HepG2 (cell line): ENCODE measurements around the gene UNKL. TPM values are rescaled to one million over a fixed set of nuclear protein-coding genes. Genes with fewer than 3 reads are reported as not detected.

Source experiments
- ATAC-seq: fragments of 200-7000 bp; cut with Tn5 transposase; 3 replicates; pipeline ENCODE4 v1.9.1; 2020; ENCODE audit warnings: mild to moderate bottlenecking, moderate library complexity
- BruUV-seq: library from RNA; stranded (reverse); fragments of 400-500 nt; replicated peaks from 2 replicates; lab custom pipeline; 2021; lab: Mats Ljungman, UMichigan
- CTCF ChIA-PET: fragments of 300-600 bp; formaldehyde crosslinking; extraction: SDS; loops from one replicate; lab custom pipeline; 2021; ENCODE audit warnings: low total read pairs, inconsistent platforms, low intra/inter-chr PET ratio; lab: Yijun Ruan, JAX
- POLR2A ChIA-PET: fragments of 350-600 bp; sonication (Branson Sonifier 250); formaldehyde crosslinking; loops from one replicate; lab custom pipeline; 2020; ENCODE audit warnings: antibody characterized with exemption, inconsistent platforms; lab: Yijun Ruan, JAX
- DNase-seq: peaks from one replicate; pipeline ENCODE4 v3.0.0-alpha.2; 2015; ENCODE audit warnings: low spot score
- FAIRE-seq: peaks from 3 replicates; lab custom pipeline; 2011; peaks lifted over from hg19 to GRCh38; lab: Jason Lieb, UNC
- H2AFZ ChIP-seq: one replicate; pipeline ENCODE4 v1.6.1; 2011; ENCODE audit warnings: low read length, inconsistent platforms
- H3K27ac ChIP-seq: fragments of 300-600 bp; 3 replicates; pipeline ENCODE4 v1.8.0; 2011; ENCODE audit warnings: mixed run types, mild to moderate bottlenecking, mixed read lengths, low read length, inconsistent platforms; ENCODE audit not compliant: insufficient read depth; ENCODE audit errors: extremely low read length
- H3K27me3 ChIP-seq, 2 experiments: fragments of 200-600 bp in 1 of 2; 2 replicates in 1 of 2; 3 replicates in 1 of 2; pipeline versions ENCODE4 v1.6.0 to v1.8.0; 2011; ENCODE audit warnings: low read length in 2 of 2, mild to moderate bottlenecking in 2 of 2, moderate library complexity in 2 of 2, inconsistent platforms in 1 of 2; ENCODE audit not compliant: insufficient read depth in 2 of 2, control insufficient read depth in 1 of 2
- H3K36me3 ChIP-seq, 2 experiments: fragments of 200-600 bp in 1 of 2; replicated peaks in 1 of 2; 2 replicates in 1 of 2; 3 replicates in 1 of 2; pipeline versions ENCODE4 v1.5.1 to v1.8.0; 2011; ENCODE audit warnings: low read length in 2 of 2, inconsistent platforms in 1 of 2; ENCODE audit not compliant: insufficient read depth in 2 of 2, control insufficient read depth in 1 of 2
- H3K4me1 ChIP-seq: 2 replicates; pipeline ENCODE4 v1.5.1; 2012; ENCODE audit warnings: low read length, inconsistent platforms; ENCODE audit not compliant: insufficient read depth
- H3K4me2 ChIP-seq: 2 replicates; pipeline ENCODE4 v1.6.0; 2011; ENCODE audit warnings: low read depth, low read length, inconsistent platforms
- H3K4me3 ChIP-seq, 3 experiments: fragments of 200-600 bp in 1 of 3; sonication (generic), shearing (Covaris generic) in 1 of 3; replicated peaks in 1 of 3; 2 replicates each; pipeline ENCODE4 v1.5.1; 2011 to 2016; ENCODE audit warnings: low read length in 3 of 3, inconsistent platforms in 2 of 3, low read depth in 2 of 3, mild to moderate bottlenecking in 2 of 3, control low read depth in 1 of 3, mixed read lengths in 1 of 3; ENCODE audit not compliant: insufficient read depth in 1 of 3
- H3K79me2 ChIP-seq: one replicate; pipeline ENCODE4 v1.6.1; 2011; ENCODE audit warnings: low read length, inconsistent platforms; ENCODE audit not compliant: insufficient read depth
- H3K9ac ChIP-seq: 2 replicates; pipeline ENCODE4 v1.6.0; 2011; ENCODE audit warnings: mild to moderate bottlenecking, low read depth, low read length, inconsistent platforms; ENCODE audit not compliant: insufficient read depth
- H3K9me3 ChIP-seq: 2 replicates; pipeline ENCODE4 v1.5.1; 2012; ENCODE audit warnings: mild to moderate bottlenecking, low read length
- H4K20me1 ChIP-seq: 2 replicates; pipeline ENCODE4 v1.6.0; 2011; ENCODE audit warnings: inconsistent platforms, mild to moderate bottlenecking, low read length, moderate library complexity; ENCODE audit not compliant: insufficient read depth
- NCOR1 ChIP-seq: fragments of 200-600 bp; sonication (generic); IDR thresholded peaks from 2 replicates; pipeline ENCODE4 v1.7.0; 2017; ENCODE audit warnings: antibody characterized with exemption, low read length, borderline replicate concordance
- NFE2L2 ChIP-seq: fragments of 150-350 bp; IDR thresholded peaks from 2 replicates; pipeline ENCODE4 v1.6.1; 2014; ENCODE audit warnings: low read length
- PHF20 ChIP-seq: sonication (generic); formaldehyde crosslinking; IDR thresholded peaks from 2 replicates; pipeline ENCODE4 v1.5.0; 2020; ENCODE audit warnings: mild to moderate bottlenecking, missing genetic modification reagents
- RXRB ChIP-seq: IDR thresholded peaks from 2 replicates; pipeline ENCODE4 v1.6.1; 2016; ENCODE audit warnings: borderline replicate concordance, missing genetic modification reagents, missing compliant biosample characterization
- SATB2 ChIP-seq: sonication (generic); formaldehyde crosslinking; IDR thresholded peaks from 2 replicates; pipeline ENCODE4 v1.5.0; 2020; ENCODE audit warnings: missing genetic modification reagents
- SCMH1 ChIP-seq: sonication (generic); formaldehyde crosslinking; IDR thresholded peaks from 2 replicates; pipeline ENCODE4 v1.9.0; 2021; ENCODE audit warnings: missing genetic modification reagents, mild to moderate bottlenecking, borderline replicate concordance
- ZNF17 ChIP-seq: sonication (generic); formaldehyde crosslinking; IDR thresholded peaks from 2 replicates; pipeline ENCODE4 v1.5.0; 2020; ENCODE audit warnings: mild to moderate bottlenecking, missing genetic modification reagents
- ZNF292 ChIP-seq: sonication (generic); formaldehyde crosslinking; IDR thresholded peaks from 2 replicates; pipeline ENCODE4 v1.8.1; 2022; ENCODE audit warnings: mild to moderate bottlenecking, low read depth, missing genetic modification reagents, borderline replicate concordance
- ZNF343 ChIP-seq: sonication (generic); formaldehyde crosslinking; IDR thresholded peaks from 2 replicates; pipeline ENCODE4 v1.4.0; 2020; ENCODE audit warnings: mild to moderate bottlenecking, missing genetic modification reagents
- ZNF614 ChIP-seq: IDR thresholded peaks from 2 replicates; pipeline ENCODE4 v1.6.1; 2018; ENCODE audit warnings: missing biosample characterization, missing genetic modification reagents, inconsistent platforms, borderline replicate concordance
- ZSCAN30 ChIP-seq: sonication (generic); formaldehyde crosslinking; IDR thresholded peaks from 2 replicates; pipeline ENCODE4 v1.5.0; 2020; ENCODE audit warnings: mild to moderate bottlenecking, missing genetic modification reagents
- WGBS: methylation state at CpG from one replicate; pipeline ENCODE4 v1.1.6; 2017; ENCODE audit warnings: low lambda C conversion rate; 5-methylcytosine and 5-hydroxymethylcytosine counted together
- in situ Hi-C: cut with HindIII; loops from 2 replicates; pipeline ENCODE4 v1.10.0; 2017; ENCODE audit warnings: low pct_unique_long_range_greater_than_20kb; ENCODE audit not compliant: extremely low pct_ligation_motif_present
- intact Hi-C: fragments of 100-400 bp; cut with micrococcal nuclease; formaldehyde crosslinking; loops from one replicate; pipeline ENCODE4 v1.10.0; 2022; ENCODE audit not compliant: unreplicated experiment
- polyA plus RNA-seq, 8 experiments: library from polyadenylated mRNA; depleted of rRNA in 3 of 8; stranded (reverse) in 7 of 8; unstranded in 1 of 8; fragments of >200 nt; fragmentation: Illumina TruSeq in 4 of 8; extraction: Trizol in 4 of 8; gene quantifications; 2 replicates each; pipeline versions ENCODE4 v1.2.1 to v1.2.3, GENCODE V29; 2011 to 2016; ENCODE audit warnings: low read depth in 4 of 8, missing spikeins in 1 of 8, mixed read lengths in 1 of 8; ENCODE audit not compliant: insufficient read depth in 1 of 8
- total RNA-seq, 5 experiments: library from RNA; depleted of rRNA; stranded (reverse); fragments of >200 nt; fragmentation: Illumina TruSeq; extraction: Trizol; gene quantifications; 2 replicates each; pipeline ENCODE4 v1.2.3, GENCODE V29; 2016; ENCODE audit warnings: low read depth in 1 of 5
- TF ChIP-seq, protein P1 (sequence below): sonication (generic); formaldehyde crosslinking; IDR thresholded peaks from 2 replicates; pipeline ENCODE4 v1.4.0; 2020; ENCODE audit warnings: missing genetic modification reagents
- TF ChIP-seq, protein P2 (sequence below): sonication (generic); formaldehyde crosslinking; conservative IDR thresholded peaks from 2 replicates; pipeline ENCODE4 v1.8.0; 2022; ENCODE audit warnings: missing genetic modification reagents

The UNKL gene
- total and polyA plus RNA-seq, 2 of the 13 experiments (the other 11 are each of a cell fraction or from before 2014, with no cell fraction given) = 10.4 to 17.6 TPM

DNA sequence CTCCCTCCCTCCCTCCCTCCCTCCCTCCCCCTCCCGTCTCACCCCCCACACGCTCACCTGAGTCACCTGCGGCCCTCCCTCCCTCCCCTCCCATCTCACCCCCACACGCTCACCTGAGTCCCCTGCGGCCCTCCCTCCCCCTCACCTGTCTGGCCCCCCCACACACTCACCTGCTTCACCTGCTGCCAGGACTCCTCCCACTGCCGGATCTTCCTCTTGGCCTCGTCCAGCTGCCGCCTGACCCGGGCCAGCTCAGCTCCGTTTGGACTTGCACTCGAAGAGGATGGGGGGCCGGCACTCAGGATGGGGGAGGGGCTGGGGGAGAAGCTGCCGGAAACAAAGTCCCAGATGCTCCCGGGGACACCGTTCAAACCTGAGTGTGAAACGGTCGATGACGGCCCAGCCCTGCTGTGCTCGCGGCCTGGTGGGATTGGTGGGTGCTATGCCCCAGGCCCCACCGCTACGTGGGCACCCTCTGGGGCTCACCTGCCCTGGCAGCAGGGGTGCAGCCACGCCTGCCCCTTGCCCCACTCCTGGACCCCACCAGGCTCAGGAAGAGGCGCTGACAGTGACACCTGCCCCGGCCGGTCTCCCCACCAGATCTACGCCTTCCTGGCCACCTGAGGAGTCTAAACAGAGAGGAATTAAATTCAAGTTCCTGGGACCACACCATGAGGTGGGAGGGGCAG is 46.9 kb downstream of the UNKL start:
- no peaks in the 10 kb centered on the region for H3K4me1 ChIP-seq
- H3K4me2 ChIP-seq = no peak overlapping the region
- no peaks in the 10 kb centered on the region for H3K9me3 ChIP-seq
- no peak overlapping the region for H3K4me3 ChIP-seq
- FAIRE-seq (no peak), DNase-seq (no peak), ATAC-seq (no peak)
- no peak overlapping the region for H2AFZ ChIP-seq
- ChIA-PET POLR2A (no interaction called here), CTCF (no interaction called here)
- H4K20me1 ChIP-seq = peaks cover 2% of the 10 kb centered on the region; the same call in 1 of the 2 replicates
- H3K9ac ChIP-seq = no peak overlapping the region
- no peak overlapping the region for H3K27ac ChIP-seq
- intact Hi-C loops (no loop called here), in situ Hi-C loops (no loop called here)
- 97% methylated on average over 20 of the region's 27 CpGs for WGBS
- H3K27me3 ChIP-seq = no peaks in the 10 kb centered on the region
- TF ChIP-seq NCOR1 (no peak), ZNF17 (CRISPR knock-in tag) (no peak), ZNF343 (CRISPR knock-in tag) (no peak), ZSCAN30 (CRISPR knock-in tag) (no peak), SCMH1 (CRISPR knock-in tag) (no peak), RXRB (CRISPR knock-in tag) (no peak), ZNF614 (CRISPR knock-in tag) (no peak), ZNF292 (no peak), PHF20 (CRISPR knock-in tag) (no peak), SATB2 (CRISPR knock-in tag) (no peak), NFE2L2 (no peak)
- TF ChIP-seq, protein P1, sequence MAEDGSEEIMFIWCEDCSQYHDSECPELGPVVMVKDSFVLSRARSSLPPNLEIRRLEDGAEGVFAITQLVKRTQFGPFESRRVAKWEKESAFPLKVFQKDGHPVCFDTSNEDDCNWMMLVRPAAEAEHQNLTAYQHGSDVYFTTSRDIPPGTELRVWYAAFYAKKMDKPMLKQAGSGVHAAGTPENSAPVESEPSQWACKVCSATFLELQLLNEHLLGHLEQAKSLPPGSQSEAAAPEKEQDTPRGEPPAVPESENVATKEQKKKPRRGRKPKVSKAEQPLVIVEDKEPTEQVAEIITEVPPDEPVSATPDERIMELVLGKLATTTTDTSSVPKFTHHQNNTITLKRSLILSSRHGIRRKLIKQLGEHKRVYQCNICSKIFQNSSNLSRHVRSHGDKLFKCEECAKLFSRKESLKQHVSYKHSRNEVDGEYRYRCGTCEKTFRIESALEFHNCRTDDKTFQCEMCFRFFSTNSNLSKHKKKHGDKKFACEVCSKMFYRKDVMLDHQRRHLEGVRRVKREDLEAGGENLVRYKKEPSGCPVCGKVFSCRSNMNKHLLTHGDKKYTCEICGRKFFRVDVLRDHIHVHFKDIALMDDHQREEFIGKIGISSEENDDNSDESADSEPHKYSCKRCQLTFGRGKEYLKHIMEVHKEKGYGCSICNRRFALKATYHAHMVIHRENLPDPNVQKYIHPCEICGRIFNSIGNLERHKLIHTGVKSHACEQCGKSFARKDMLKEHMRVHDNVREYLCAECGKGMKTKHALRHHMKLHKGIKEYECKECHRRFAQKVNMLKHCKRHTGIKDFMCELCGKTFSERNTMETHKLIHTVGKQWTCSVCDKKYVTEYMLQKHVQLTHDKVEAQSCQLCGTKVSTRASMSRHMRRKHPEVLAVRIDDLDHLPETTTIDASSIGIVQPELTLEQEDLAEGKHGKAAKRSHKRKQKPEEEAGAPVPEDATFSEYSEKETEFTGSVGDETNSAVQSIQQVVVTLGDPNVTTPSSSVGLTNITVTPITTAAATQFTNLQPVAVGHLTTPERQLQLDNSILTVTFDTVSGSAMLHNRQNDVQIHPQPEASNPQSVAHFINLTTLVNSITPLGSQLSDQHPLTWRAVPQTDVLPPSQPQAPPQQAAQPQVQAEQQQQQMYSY = no peak
- TF ChIP-seq, protein P2, sequence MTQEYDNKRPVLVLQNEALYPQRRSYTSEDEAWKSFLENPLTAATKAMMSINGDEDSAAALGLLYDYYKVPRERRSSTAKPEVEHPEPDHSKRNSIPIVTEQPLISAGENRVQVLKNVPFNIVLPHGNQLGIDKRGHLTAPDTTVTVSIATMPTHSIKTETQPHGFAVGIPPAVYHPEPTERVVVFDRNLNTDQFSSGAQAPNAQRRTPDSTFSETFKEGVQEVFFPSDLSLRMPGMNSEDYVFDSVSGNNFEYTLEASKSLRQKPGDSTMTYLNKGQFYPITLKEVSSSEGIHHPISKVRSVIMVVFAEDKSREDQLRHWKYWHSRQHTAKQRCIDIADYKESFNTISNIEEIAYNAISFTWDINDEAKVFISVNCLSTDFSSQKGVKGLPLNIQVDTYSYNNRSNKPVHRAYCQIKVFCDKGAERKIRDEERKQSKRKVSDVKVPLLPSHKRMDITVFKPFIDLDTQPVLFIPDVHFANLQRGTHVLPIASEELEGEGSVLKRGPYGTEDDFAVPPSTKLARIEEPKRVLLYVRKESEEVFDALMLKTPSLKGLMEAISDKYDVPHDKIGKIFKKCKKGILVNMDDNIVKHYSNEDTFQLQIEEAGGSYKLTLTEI = no peak
- H3K79me2 ChIP-seq = peaks cover 2% of the 10 kb centered on the region
- no TSS peak for BruUV-seq
- H3K36me3 ChIP-seq = peaks cover 16 to 34% of the 10 kb centered on the region in 2 experiments
